Activated CD4-positive, alpha-beta T cell treated with anti-CD3 and anti-CD28 coated beads, Interleukin-2, amount 50 U/mL, for 48 hours (primary cell): ENCODE measurements around the gene H19.

ENCODE experiments used
- DNase-seq, 2 experiments: peaks; one replicate each; pipeline ENCODE4 v3.0.0-alpha.2; 2020

H19 gene

DNA sequence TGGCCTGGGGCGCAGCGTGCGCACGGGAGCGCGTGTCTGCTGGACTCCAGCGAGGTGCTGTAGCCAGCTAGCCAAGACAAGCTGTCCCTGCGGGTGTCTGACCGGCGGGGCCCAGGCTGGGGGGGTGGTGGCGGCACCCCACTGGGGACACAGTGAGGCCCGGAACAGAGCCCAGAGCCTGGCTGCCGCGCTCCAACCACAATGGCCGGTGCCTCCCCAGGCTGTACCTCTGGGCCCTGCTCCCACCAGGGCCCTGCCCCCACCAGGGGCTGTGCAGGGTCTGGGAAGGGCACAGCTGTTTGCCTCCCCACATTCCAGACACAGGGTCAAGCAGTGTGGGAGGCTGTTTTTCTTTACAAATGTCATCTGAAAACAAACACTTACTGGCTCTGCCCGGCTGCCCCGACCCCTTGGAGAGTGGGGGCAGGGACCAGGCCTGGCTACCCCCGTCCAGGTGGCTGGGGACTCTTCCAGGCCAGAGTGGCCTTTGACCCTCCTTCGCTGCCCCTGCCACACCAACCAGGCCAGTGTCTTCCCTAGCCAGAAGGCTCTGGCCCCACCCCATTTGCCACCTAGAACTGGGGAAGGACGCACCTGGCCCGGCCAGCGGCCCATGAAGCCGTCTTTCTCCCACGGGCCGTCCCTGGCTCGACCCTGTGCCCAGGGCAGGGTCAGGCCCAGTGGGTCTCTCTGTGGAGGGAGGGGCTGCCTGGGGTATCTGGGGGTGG, 14.6 kb downstream of the H19 start:
- DNase-seq = no peak

DNA sequence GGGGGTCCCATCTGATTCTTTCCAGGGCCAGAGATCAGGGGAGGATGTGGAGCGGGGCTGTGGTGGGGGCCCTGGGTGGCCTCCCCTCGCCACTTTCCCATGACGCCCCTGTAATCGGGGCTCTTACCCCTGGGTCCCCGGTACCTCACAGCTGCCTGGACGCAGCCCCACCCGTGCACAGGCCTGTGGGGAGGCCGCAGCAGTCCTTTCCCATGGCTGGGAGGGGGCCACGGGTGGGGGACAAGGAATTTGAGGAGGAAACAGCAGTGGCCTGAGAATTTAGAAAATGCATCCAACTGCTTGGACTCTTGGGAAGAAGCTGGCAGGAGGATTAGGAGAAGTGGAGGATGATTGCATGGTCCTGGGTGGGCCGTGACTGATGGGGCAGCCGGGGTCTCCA, 18.0 kb downstream of the H19 start:
- no peak for DNase-seq

GRCh38 chr11:1978720-1979473, 18.7 kb downstream of the H19 start:
- DNase-seq = no peak

DNA sequence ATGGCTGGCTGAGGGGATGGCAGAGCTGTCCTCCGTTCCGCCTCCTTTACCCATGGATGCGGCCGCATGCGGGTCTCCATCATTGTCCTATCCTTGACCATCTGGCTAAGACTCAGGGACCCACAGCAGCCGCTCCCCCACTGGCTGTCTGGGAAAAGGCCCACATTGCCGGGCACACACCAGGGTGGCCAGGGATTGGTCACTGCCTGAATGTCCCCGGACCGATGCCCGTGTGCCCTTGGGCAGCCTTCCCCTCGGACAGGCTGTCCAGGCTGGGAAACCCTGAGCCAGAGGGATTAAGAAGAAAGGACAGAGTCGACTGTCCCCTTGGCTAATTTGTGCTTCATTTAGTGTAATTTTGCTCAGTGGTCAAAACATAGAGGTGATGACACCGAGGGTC, 22.5 kb downstream of the H19 start:
- no peak for DNase-seq

DNA sequence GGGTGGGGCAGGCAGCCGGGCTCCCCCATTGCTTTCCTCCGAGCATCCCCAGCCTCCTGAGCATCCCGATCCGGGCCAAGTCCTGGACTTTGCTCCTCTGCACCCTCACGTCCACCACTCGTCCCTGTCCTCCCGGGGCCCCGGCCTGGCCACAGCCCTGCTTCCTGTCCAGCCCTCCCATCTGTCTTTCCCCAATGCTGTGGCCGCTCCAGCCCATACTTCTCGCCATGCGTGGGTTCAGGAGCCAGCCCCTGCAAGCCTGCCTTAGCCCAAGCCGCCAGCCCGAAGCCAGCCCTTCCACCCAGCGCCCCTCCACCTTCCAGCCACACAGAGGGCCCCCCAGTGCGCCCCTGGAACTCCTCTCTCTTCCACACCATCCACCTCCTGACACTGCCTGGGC, 26.7 kb downstream of the H19 start:
- no peak for DNase-seq

- DNase-seq = no peak
Measured at GRCh38 chr11:1969776-1970175, 27.9 kb downstream of the H19 start.

GRCh38 chr11:1969035-1969434, 28.6 kb downstream of the H19 start:
- DNase-seq = no peak

DNA sequence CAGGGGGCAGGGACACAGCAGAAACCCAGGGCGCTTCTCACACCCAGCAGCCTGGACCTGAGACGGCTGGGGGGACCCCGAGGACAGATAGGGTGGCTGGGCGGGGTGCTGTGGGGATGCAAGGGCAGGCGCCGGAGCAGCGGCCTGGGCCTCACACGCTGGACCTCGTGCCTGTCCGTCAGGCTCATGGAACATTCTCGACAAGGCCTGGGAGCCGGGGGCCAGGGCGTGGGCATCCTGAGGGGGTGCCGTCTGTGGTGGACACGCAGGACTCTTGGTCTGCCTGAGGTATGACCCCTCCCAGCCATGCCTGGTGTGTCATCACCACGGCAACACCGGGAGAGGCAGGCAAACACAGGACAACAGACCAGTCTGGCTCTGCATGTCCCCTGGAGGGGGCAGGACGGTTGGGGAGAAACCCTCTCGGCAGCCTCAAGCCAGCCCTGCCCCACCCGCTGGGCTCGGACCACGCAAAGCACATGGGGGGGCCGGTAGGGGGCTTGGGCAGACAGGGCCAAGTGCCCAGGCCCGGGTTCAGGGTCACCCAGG, 29.1 kb downstream of the H19 start:
- no peak for DNase-seq

DNA sequence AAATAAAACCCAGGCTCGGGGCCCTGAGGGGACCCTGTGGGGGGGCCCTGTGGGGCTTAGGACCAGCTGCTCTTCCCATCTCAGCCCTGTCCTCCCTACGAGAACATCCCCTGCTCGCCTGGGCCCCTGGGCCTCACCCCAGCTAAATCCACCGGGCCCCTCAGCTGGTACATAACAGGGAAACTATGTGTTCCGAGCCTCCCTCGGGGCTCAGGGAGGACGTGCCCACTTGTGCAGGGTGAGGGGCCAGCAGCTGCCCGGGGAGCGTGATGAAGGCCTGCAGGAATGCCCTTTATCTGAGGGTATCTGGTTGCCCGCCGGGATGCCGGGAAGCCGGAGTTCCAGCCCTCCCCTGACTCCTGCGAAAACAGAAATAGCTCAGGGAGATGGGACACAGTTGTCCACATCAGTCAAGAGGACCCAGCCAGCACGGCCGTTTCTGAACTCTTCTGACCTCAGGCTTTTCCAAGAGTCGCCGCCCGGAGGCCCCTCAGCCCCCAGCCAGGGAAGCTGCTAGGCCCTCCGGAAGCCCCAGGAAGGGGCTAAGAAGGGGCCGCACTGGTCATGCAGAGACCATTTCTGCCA, 29.9 kb downstream of the H19 start:
- DNase-seq = no peak

DNA sequence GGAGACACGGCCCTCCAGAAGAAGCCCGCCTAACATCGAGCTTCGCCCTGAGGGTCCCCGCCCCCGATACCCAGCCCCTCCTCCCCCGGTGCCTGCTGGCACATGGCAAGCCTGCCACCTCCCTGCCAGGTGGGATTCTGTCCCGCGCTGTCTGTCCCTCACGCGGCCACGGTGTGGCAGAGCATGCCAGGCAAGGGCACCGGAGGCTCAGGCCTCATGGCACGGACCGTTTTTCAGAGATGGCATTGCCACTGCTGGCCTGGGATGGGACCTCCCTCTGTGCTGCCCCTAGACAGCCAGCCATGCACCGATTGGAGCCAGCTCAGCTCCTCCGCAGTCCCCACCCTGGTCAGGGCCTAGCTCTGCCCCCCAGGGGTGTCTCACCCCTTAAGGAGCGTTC, 31.1 kb downstream of the H19 start:
- DNase-seq = no peak

DNA sequence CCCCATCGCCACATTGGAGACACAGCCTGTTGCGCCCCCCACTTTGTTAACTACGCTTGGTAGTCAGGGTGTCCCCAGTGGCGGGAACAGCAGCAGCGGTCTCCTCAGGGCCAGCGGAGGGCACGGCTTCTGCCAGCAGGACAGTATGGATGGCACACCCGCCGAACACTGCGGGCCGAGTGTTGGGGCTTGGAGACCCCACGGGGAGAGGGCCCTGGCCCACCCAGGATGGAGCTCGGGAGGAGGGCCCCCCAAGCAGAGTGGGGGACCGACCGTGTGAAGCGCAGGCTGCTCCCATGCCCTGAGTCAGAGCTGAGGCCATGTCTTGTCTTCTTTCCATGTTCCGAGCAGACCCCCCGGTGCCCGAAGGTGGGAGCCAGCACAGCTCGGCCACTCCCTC, 32.7 kb downstream of the H19 start:
- DNase-seq = no peak

- DNase-seq = no peak
Measured at GRCh38 chr11:1964348-1964747, 33.3 kb downstream of the H19 start.

GRCh38 chr11:1963864-1964263, 33.8 kb downstream of the H19 start:
- DNase-seq = no peak

DNA sequence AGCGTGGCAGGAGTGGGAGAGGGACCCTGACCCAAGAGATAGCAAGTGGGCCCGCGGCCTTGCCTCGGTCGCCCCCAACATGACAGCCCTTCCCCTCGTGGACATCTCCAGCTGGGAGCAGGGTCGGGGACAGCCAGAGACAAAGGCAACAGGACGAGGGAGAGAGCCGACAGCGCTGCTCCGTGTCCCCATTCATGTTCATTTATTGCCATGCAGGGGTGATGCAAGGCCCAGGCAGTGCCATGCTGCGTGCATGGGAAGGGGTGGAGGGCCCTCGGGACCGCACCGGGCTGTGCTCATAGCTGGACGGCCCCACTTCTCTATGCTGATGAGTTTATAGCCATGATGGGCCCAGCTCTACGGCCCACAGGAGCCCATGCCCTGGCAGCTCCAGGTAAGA, 37.9 kb downstream of the H19 start:
- no peak for DNase-seq

- no peak for DNase-seq
Measured at GRCh38 chr11:1958367-1958766, 39.3 kb downstream of the H19 start.

DNA sequence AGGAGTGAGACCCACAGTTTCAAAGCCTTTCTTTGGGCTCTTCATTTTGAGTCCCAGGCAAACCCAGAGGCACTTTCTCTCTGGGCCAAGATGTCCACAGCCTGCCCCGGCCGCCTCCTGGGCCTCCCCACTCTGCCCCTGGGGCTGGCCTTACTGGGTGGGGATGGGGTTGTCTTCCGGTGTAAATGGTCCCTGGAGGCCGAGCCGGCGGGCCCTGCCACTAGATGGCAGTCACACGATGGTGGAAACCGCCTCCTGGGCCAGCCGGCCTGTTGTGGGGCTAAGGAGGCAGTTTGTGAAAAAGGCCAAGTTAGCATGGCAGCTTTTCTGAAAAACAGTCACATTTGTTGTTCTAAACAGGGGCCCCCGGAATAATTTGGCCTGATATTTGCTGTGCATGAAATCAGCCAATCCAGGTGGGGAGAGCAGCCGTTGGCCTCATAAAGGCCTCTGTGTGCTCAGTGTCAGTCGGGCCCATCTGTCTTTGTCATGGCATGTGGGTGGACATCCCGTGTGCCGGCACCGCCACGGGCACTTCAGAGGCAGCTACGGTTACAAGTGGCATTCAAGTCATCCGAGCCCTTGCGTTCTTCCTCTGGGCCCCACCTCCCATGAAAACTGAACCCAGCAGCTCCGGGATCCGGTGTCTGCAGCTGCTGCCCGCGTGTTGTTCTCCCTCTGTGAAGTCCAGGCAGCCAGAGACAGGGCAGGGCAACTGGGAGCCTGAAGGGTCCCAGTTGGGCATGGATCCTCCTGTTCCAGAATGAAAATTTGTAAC, 44.0 kb downstream of the H19 start:
- peak in 1 of 2 experiments; percentile 18 for DNase-seq

DNA sequence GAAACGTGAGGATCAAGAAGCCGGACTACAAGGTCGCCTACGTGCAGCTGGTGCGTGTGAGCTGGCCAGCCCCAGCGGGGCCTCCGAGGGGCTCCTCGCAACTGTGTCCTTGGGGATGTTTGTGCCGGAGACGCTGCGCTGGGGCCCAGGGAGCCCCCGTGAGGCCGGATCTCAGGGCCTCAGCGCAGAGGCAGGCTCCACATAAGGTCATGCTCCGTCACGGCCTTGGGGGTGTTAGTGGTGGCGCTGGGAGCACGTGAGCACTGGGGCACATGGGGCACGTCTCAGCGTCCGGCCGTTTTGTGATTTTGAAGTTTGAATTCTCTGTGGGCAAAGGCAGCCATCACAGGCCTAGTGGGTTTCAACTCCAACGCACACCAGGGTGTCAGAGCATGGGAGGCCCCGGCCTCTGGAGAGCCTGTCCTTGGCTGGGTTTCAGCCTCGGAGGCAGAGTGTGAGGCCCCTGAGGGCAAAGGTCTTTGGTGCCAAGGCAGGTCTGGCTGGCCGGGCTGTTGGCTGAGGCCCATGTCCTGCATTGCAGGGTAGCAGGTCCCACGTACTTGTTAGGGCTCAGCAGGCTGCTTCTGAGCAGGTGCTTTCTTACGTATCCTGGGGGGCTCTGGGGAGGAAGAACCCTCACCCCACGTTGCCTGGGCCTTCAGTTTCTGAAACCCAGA, 44.7 kb downstream of the H19 start:
- no peak for DNase-seq

GRCh38 chr11:1949922-1950321, 47.7 kb downstream of the H19 start:
- no peak for DNase-seq

GRCh38 chr11:1949302-1949701, 48.3 kb downstream of the H19 start:
- DNase-seq = no peak

- DNase-seq = no peak
Measured at GRCh38 chr11:1948389-1948788, 49.3 kb downstream of the H19 start.

- DNase-seq = no peak
Measured at GRCh38 chr11:1947592-1948237, 49.9 kb downstream of the H19 start.
